SK-N-SH treated with all-trans-retinoic acid at 6 μM for 48 hours (cell line): ENCODE results near the gene PNKD.

Experiments
- ATAC-seq: fragments of 200-7000 bp; cut with Tn5 transposase; 3 replicates; pipeline ENCODE4 v1.9.1; 2020; ENCODE audit warnings: mild to moderate bottlenecking, moderate library complexity
- ARNTL ChIP-seq: fragments of 450-650 bp; formaldehyde crosslinking; IDR thresholded peaks from 2 replicates; pipeline ENCODE4 v1.5.0; 2020; ENCODE audit warnings: low read depth, mild to moderate bottlenecking, moderate library complexity, borderline replicate concordance
- BACH2 ChIP-seq: fragments of 250-450 bp; sonication (Bioruptor Pico); IDR thresholded peaks from 2 replicates; pipeline ENCODE4 v1.9.0; 2021; ENCODE audit warnings: mild to moderate bottlenecking, borderline replicate concordance
- CSDC2 ChIP-seq: fragments of 250-450 bp; sonication (Bioruptor Pico); IDR thresholded peaks from 2 replicates; pipeline ENCODE4 v1.5.0; 2020; ENCODE audit warnings: mild to moderate bottlenecking, moderate library complexity
- ESRRG ChIP-seq: fragments of 250-450 bp; sonication (Bioruptor Pico); IDR thresholded peaks from 2 replicates; pipeline ENCODE4 v1.6.1; 2021; ENCODE audit warnings: mild to moderate bottlenecking
- ISL1 ChIP-seq: fragments of 250-450 bp; sonication (Bioruptor Pico); IDR thresholded peaks from 2 replicates; pipeline ENCODE4 v2.1.2; 2022; ENCODE audit warnings: mild to moderate bottlenecking, moderate library complexity
- OSR1 ChIP-seq: fragments of 250-450 bp; sonication (Bioruptor Pico); IDR thresholded peaks from 2 replicates; pipeline ENCODE4 v1.8.0; 2022; ENCODE audit warnings: moderate library complexity, mild to moderate bottlenecking, inconsistent platforms
- PATZ1 ChIP-seq: fragments of 250-450 bp; sonication (Bioruptor Pico); IDR thresholded peaks from 2 replicates; pipeline ENCODE4 v1.8.0; 2020; ENCODE audit warnings: mild to moderate bottlenecking, moderate library complexity, borderline replicate concordance
- POU6F1 ChIP-seq: fragments of 250-450 bp; sonication (Bioruptor Pico); IDR thresholded peaks from 2 replicates; pipeline ENCODE4 v1.8.0; 2021; ENCODE audit warnings: low read depth, mild to moderate bottlenecking, moderate library complexity, borderline replicate concordance
- PPARA ChIP-seq: fragments of 250-450 bp; sonication (Bioruptor Pico); IDR thresholded peaks from 2 replicates; pipeline ENCODE4 v1.5.0; 2020; ENCODE audit warnings: mild to moderate bottlenecking, borderline replicate concordance
- RARB ChIP-seq: fragments of 250-450 bp; sonication (Bioruptor Pico); IDR thresholded peaks from 2 replicates; pipeline ENCODE4 v1.8.0; 2021; ENCODE audit warnings: mild to moderate bottlenecking, moderate library complexity
- SNAI2 ChIP-seq: fragments of 250-450 bp; sonication (Bioruptor Pico); IDR thresholded peaks from 2 replicates; pipeline ENCODE4 v1.5.0; 2020; ENCODE audit warnings: mild to moderate bottlenecking, moderate library complexity
- TCF4 ChIP-seq: fragments of 250-450 bp; sonication (Bioruptor Pico); IDR thresholded peaks from 2 replicates; pipeline ENCODE4 v1.8.0; 2021; ENCODE audit warnings: mild to moderate bottlenecking, moderate library complexity, borderline replicate concordance
- TOX ChIP-seq: fragments of 250-450 bp; sonication (Bioruptor Pico); IDR thresholded peaks from 2 replicates; pipeline ENCODE4 v1.8.0; 2021; ENCODE audit warnings: mild to moderate bottlenecking, moderate library complexity, borderline replicate concordance
- TSHZ2 ChIP-seq: fragments of 250-450 bp; sonication (Bioruptor Pico); IDR thresholded peaks from 2 replicates; pipeline ENCODE4 v1.5.0; 2020; ENCODE audit warnings: mild to moderate bottlenecking, moderate library complexity
- ZC3H10 ChIP-seq: fragments of 250-450 bp; sonication (Bioruptor Pico); IDR thresholded peaks from 2 replicates; pipeline ENCODE4 v1.5.1; 2021; ENCODE audit warnings: mild to moderate bottlenecking, moderate library complexity
- ZFP3 ChIP-seq: fragments of 250-450 bp; sonication (Bioruptor Pico); IDR thresholded peaks from 2 replicates; pipeline ENCODE4 v1.5.0; 2020; ENCODE audit warnings: mild to moderate bottlenecking, moderate library complexity
- ZNF565 ChIP-seq: fragments of 450-650 bp; formaldehyde crosslinking; conservative IDR thresholded peaks from 2 replicates; pipeline ENCODE4 v1.5.0; 2020; ENCODE audit warnings: low read depth, mild to moderate bottlenecking, moderate library complexity
- ZNF8 ChIP-seq: fragments of 450-650 bp; formaldehyde crosslinking; IDR thresholded peaks from 2 replicates; pipeline ENCODE4 v1.5.0; 2020; ENCODE audit warnings: mild to moderate bottlenecking, moderate library complexity
- TF ChIP-seq, protein P1 (sequence below): fragments of 250-450 bp; sonication (Bioruptor Pico); IDR thresholded peaks from 2 replicates; pipeline ENCODE4 v1.5.1; 2020; ENCODE audit warnings: low read depth, mild to moderate bottlenecking, moderate library complexity

PNKD gene

GRCh38 chr2:218255446-218255845 is 14.9 kb upstream of the PNKD start:
- TF ChIP-seq PATZ1 (no peak), POU6F1 (CRISPR knock-in tag) (no peak), ISL1 (CRISPR knock-in tag) (no peak), TSHZ2 (CRISPR knock-in tag) (no peak), ZFP3 (no peak), ESRRG (no peak), ZNF565 (no peak), ZC3H10 (CRISPR knock-in tag) (no peak), BACH2 (no peak), CSDC2 (no peak), ARNTL (CRISPR knock-in tag) (no peak), RARB (CRISPR knock-in tag) (no peak), SNAI2 (CRISPR knock-in tag) (no peak), OSR1 (no peak)
- ATAC-seq = no peak

DNA sequence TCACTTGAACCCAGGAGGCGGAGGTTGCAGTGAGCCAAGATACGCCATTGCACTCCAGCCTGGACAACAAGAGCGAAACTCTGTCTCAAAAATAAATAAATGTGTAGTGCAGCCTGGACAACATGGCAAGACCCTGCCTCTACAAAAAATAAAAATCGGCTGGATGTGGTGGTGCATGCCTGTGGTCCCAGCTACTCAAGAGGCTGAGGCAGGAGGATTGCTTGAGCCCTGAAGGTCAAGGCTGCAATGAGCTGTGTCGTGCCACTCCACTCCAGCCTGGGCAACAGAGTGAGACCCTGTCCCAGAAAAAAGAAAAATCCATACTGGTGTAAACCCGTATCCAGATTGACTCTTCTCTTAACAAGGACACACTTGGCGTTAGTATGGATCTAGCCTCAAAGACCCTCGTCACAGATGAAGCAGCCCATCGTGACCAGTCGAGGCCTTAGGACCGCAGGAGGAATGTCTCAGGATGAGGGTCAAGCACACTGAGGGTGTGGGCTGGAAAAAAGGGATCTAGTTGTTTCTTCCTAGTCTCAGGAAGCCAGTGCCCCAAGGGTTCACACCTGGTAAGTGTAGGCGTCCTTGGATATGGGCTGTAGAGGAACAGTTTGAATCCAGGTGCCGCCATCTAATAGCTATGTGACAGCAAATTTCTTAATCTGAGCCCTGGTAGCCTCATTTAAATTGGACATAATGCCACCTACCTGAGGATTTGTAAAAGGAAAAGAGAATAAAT is 13.5 kb upstream of the PNKD start:
- TF ChIP-seq ZNF565 (no peak), ARNTL (CRISPR knock-in tag) (no peak), BACH2 (no peak), ZNF8 (CRISPR knock-in tag) (no peak), ZFP3 (no peak), ZC3H10 (CRISPR knock-in tag) (no peak), TCF4 (CRISPR knock-in tag) (no peak), RARB (CRISPR knock-in tag) (no peak), TSHZ2 (CRISPR knock-in tag) (no peak), CSDC2 (no peak), POU6F1 (CRISPR knock-in tag) (no peak), TOX (no peak), PPARA (no peak), SNAI2 (CRISPR knock-in tag) (no peak)
- TF ChIP-seq, protein P1, sequence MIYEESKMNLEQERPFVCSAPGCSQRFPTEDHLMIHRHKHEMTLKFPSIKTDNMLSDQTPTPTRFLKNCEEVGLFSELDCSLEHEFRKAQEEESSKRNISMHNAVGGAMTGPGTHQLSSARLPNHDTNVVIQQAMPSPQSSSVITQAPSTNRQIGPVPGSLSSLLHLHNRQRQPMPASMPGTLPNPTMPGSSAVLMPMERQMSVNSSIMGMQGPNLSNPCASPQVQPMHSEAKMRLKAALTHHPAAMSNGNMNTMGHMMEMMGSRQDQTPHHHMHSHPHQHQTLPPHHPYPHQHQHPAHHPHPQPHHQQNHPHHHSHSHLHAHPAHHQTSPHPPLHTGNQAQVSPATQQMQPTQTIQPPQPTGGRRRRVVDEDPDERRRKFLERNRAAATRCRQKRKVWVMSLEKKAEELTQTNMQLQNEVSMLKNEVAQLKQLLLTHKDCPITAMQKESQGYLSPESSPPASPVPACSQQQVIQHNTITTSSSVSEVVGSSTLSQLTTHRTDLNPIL (CRISPR knock-in tag) = no peak
- no peak for ATAC-seq
